SHP77 (cell line): ENCODE data around the gene SLIT1.
A peak's percentile ranks its signal among the peaks of the same experiment; 100 is the strongest.
"Not testable (repeated sequence)": the region's sequence is repeated elsewhere in the genome, so short reads cannot be mapped to it uniquely, and the experiment has no call there.

Experiments used
- DNase-seq, 2 experiments: peaks; one replicate each; lab custom pipeline; 2025; lab: John Stamatoyannopoulos, UW

The SLIT1 gene

DNA sequence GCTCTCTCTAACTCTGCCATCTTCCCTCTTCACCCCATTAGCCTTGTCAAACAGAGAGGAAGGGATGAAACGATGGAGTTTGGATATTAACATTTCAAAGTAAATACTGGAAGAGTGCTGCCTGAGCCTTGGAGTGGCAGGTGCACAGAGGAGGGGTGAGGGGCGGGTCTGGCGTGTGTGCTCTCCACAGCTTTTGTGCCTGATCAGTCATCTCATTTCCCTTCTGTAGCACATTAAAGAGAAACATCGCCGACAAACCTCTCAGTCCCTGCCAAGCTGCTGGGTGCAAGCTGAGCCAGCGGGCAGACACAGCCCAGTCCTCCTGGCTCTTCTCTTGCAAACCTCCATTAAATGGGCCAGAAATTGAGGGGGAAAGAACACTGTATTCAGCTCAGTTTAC, 76.2 kb downstream of the SLIT1 start:
- DNase-seq: peak; percentile 57 to 61

DNA sequence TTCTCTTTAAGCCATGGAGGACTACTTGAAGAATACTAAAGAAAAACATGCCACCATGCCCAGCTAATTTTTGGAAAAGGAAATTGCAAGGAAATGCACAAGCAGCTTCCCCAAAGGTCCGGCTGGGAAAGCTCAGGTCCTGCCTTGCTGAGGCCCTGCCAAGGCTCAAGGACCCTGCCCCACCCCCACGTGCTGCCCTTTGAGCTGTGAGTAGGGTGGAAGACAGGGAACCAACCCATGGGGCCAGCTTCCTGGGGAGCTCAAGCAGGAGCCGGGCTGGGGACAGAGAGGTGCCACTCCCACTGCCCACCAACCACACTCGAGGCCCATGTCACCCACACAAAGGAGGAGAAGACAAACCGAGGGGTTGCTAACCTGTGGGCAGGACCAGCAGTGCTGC, 78.2 kb downstream of the SLIT1 start:
- no peak for DNase-seq

DNA sequence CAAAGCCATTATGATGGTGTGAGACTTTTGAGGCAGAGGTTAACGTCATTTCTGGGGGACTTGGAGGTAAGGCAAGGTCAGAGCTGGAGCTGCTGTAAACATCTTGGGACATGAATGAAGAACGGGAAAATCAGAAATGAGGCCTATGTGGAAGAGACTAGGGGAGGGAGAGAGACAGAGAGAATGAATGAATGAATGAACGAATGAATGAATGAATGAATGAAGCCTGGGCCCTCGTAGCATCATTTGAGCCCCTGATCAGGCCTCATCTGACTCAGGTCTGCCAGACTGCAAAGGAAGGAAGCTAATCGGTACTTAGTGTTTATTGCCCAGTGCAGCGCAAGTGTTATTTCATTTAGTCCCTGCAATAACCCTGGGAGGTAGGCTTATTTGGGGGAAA, 79.6 kb downstream of the SLIT1 start:
- DNase-seq: no peak

DNA sequence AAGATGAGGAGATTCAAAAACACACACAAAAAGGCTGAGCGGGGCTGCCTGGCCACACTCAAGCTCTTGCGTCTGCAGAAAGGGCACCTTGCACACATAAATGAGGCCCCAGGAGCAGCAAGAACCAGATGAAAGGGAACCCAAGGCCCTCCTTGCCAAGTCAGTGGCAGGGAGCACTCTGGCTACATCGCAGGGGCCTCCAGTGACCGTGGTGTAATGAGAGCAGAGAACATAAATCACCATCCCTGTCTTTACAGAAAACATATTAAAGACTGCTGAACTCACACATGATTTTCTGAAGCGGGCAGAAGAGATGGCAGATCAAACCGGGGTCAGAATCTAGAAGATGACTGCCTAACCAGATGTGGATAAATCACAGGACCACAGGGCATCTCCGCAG, 80.5 kb downstream of the SLIT1 start:
- no peak for DNase-seq

DNA sequence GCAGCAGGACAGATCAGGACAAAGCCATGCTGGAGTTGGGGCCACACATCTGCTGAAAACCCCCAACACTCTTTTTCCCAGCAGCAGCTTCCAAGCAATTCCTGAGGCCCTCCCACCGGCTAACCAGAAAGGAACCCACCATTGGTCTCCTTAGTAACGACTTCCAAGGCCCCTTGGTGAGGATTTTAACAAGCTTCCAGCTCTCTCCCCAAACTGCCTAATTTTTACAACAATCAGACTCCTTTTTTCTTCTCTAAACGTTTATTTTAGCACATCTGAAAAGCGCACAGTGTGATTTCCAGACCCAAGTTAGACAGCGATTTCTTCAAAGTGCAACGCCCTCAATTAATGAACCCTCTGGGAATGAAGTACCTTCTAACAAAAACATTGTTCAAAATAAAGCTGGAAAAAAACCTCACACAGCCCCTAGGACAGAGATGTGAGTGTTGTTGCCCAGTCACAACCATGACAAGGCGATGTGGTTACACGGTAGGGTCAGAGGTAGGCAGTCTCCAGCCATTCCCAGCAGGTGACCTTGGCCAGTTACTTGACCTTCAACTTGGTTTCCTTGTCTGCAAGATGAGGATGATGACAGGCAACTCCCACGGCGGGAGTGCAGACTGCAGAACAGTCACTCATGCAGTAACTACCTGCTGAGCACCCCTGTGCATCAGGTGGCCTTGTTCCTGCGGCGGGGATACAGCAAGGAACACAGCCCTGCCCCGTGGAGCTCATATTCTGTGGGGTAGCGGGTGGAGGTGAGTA, 82.3 kb downstream of the SLIT1 start:
- DNase-seq: no peak

DNA sequence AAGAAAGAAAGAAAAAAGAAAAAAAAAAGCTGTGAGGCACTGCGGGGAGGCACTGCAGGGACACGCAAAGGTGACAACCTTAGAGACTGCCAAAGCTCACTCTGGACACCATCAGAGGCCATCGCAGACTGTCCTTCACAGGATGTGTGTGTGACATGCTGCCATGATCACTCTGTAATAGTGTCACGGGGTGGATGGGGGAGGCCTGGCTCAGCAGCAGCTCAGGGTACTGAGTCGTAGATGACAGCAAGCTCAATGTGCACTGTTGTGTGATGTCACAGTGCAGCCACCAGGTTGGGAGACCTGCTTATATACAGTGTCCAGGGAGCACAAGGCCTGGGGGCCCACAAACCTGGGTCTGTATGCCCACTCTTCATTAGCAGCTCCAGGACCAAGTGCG, 83.3 kb downstream of the SLIT1 start:
- no peak for DNase-seq

DNA sequence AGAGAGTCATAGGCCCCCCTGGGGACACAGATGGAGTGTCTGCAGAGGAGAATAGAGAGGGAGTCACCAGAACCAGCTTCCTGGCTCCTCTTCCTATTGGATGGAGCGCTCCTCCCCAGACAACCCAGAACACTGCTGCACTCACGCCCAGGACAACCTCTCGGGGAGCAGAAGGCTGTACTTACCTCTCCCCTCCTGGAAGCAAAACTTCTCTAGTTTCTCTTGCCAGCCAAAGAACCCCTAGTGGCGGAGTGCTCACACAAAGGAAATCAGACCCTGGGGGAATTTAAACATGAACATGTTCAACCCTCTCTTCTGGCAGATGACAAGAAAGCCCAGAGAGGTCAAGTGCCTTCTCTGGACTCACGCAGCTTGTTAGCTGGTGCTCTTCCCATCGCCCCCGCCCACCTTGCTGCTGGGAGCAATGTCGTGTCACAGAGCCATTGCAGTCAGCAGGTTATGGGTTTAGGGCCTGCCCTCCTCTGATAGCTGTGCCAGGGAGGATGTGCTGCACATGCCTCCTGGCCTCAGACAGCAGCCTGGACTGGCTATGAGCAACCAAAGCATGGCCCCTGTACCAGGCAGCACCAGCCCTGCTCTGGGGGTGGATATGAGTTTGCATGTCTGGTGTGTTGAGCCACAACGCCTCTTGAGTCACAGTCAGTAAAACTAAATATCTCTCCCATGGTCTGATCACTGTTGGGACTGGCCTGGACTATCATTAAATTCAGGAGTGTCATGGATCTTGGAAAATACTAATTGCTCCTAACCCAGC, 84.4 kb downstream of the SLIT1 start:
- no peak for DNase-seq

DNA sequence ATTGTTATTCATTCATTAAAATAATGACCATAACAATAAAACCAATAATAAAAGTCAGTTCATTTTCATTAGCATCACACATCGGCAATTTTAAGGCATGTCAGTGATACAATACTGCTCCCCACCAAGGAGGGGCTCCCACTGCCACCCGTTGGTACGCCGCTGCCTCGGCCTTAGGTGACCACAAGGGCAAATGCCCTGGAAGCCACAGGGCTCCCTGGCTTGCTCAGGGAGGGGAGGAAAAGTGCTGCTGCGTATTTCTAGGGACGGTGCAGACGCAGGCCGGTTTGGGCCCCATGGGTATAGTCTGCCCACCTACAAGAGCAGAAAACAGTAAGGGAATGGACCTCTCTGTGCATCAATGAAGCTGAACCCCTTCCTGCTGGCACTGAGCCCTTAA, 85.1 kb downstream of the SLIT1 start:
- DNase-seq: no peak

DNA sequence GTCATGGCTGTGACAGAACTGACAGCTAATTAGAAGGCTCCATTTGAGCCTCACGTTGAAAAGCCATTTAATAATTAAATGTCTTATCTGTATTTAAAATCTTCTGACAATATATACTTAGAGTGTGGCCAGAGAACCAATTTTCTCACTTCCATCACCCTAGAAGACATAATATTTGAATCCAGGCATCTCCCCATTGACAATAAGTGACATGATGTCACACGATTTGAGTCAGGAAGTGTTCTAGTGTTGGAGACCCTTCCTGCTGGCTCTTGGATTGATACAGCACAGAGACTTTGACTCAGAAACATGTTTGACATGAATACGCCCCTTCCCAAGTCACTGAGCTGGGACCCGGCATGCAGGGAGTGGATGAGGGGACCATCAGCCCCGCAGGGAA, 85.9 kb downstream of the SLIT1 start:
- no peak for DNase-seq

DNA sequence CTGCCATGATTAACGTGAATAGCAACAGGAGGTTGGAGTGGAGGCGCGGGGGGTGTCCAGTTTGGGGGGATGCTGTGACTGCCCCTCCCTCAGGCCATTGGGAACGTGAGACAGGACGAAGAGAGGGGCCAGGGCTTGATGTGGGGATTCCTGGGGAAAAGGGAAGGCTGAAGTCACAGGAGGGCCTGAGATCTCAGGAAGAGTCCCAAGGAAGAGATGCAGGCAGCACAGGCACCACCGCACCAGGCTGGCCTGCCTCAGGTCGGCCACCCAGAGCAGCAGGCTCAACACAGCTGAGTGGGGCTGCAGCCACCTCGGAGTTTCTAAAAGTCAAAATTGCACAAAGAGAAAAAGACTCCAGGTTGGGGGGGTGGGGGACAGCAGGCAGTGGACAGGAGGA, 86.7 kb downstream of the SLIT1 start:
- no peak for DNase-seq

DNA sequence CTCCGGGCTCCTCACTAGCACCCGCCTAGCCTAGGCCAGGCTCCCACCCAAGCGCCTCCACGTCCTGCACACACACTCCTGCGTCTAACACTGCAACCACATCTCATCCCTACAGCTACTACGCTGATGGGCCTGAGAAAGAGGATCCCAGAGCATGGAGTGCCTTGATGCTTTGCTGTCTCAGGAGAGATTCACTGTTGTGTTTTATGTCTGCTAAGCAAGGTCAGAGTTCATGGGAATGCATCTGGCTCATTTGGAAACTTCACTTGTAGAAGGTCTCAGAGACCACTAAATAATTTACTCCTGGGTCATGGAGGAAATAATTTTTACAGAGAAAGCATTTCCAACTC, 88.7 kb downstream of the SLIT1 start:
- DNase-seq: no peak

DNA sequence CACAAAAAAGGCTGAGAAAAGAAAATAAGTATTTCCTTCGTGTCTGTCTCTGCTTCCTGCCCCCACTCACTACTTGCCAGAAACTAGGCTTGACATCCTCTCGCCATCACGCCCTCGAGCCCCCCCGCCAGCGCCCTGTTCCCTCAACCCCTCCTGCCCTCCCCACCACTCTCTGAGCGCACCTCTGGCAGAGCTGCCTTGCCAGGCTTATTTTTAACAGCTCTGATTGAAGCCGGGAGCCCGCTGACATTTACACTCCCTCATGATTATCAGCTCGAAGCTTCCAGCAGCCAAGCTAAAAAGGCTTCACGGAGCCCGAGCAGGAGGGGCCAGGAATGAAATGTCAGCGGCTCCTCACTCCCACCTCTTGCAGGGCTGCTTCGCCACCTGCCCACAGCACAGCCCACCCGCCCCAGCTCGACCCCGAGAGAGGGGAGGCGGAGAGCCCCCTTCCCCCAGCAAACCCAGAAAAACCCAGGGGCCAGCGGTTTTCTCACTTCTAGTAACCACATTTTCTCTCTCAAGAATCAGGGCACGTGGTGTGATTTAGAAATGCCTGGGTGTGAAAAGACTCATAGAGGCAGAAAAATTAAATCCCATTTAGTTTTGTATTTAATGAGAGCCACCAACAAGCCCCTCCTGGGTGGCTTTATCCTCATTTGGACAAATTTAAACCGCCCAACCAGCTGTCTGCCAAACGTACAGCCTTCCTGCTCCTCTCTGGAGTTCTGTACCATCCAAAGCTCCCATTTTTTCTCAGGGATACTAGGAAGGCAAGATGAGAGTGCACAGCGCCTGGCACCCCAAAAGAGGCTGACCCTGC, 89.3 kb downstream of the SLIT1 start:
- peak in 1 of 2 experiments; percentile 9 for DNase-seq

DNA sequence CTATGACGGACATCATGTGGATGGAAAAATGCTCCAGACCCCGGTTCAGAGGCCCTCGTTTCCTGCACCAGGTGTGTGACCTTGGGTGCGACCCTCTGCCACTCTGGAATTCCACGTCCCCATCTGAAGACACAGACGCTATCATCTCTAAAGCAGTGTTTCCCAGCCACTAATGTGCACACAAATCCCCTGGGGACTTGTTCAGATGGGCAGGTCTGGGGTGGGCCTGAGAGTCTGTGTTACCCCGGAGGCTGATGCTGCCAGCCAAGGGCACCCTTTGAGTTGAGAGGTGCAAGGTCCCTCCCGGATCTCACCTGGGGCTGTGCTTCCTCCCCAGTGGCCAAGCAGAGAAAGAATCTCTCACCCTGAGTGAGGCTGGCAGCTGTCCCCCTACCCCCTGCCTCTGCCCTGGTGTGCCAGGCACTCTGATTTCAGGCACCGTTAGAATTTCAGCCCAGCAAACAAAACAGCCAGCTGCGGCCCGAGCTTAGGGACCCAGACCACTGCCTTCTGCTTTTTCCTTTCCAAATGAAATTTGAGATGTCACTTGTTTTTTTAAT, 90.0 kb downstream of the SLIT1 start:
- no peak for DNase-seq

DNA sequence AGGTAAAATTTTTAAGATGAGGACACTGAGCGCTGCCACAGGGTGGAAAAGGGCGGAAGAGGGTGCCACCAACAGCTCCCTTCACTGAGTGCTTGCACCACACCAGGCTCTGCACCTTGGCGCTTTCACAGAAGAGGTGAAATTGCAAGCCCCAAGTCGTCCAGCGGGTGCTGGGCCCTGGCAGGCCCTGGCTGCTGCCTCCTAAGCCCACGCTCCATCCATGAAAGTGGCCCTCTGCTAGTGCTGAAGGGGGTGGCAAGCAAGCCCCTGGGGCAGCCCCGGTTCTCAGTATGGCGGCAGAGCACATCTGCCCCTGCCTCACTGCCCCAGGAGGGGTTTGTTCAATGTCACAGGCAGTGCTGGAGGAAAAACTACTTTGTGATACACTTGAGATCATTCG, 95.1 kb downstream of the SLIT1 start:
- DNase-seq: no peak

DNA sequence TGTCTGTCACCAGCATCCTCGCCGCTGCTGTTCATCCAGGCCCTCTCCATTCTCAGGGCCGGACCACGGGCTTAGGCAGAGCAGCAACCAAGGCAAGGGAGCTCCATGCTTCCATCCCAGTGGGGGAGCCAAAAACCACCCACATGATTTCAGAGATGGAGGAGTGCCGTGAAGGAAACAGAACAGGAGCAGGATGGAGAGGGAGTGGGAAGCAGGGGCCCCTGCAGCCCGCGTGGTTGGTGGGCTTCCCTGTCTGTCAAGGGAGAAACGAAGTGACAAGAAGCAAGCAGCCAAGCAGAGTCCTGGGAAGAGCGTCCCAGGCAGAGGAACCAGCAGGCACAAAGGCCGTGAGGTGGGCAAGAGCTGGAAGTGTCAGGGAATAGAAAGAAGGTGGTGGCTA, 95.7 kb downstream of the SLIT1 start:
- DNase-seq: no peak

DNA sequence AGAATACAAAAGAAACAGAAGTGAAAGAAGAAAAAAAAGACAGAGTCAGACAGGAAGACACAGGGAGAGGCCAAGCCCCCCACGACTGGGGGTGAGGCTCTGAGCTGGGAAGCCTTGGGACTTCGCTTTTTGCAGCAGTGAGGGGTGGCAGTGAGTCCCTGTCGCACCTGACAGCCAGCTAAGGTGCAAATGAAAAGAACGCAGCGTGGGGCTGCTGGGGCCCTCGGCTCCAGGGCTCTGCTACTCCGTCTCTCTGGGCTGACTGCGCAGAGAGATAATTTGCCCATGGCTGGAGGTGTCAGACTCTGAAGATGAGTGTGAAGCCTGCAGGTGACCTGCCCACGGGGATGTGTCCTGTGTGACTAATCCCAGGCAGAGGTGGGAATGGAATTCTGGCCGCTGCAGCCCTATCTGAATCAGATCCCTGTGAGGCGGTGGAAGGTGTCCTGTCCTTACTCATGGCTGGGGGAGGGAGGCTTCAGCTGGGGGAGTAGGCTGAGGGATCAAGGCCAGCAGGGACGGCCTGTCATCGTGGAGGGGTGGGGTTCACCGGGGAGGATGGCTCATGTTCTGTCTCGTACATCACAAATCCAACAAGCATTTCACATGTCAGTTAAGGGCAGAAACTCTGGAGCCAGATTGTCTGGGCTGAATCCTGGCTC, 96.4 kb downstream of the SLIT1 start:
- no peak for DNase-seq

DNA sequence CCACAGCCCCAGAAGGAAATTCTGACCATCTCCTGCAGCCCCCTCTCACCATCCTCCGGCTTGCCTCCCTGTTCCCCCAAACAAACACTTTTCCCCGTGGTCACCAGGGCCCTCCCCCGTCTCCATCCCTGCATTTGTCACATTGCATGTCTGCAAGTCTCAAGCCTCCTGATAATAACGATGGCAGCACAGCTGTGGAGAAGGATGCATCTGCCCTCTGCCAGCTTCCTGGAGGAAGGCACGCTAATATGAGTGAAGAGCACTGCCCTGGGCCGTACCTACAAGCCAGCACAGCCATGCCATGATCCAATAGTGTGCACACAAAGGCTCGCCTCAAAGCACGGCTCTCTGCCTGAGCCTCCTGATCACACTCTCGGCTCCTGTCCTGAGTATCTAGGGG, 98.5 kb downstream of the SLIT1 start:
- no peak for DNase-seq

DNA sequence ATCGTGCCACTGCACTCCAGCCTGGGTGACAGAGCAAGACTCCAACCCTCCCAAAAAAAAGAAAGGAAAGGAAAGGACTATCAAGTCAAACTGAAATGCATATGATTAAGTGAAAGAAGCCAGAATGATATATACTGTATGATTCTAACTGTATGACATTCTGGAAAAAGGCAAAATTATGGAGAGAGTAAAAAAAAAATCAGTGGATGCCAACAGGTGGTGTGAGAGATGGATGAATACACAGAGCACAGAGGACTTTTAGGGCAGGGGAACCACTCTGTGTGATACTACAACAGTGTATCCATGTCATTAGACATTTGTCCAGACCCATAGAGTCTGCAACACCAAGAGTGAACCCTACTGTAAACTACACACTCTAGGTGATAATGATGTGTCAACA, 99.2 kb downstream of the SLIT1 start:
- DNase-seq: no peak

DNA sequence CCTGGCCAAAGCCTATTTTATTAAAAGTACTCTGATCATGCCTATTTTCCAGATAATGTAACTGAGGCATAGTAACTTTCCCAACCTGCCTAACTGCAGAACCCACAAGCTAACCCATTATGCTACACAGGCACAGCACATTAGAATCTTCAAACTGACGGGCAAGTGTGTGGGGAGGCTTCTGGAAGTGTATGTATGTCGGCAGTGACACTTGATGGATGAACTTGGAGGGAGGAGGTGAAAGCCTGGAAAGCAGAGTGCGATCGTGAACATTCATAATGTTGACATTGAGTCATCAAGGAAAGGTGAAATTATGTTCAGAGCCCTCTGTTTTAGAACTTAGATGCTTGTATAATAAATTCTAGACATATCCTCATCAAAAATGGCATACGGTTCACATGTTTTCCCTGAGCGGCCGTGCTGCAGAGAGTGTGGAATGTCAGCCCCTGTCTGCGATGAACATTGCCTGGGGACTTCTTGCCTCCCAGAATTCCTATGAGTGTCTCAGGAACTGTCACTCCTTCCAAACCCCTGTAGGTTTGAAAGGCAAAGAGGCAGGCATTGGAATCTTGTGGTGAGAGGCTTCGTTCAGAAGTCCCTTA, 102.4 kb downstream of the SLIT1 start:
- DNase-seq: no peak

DNA sequence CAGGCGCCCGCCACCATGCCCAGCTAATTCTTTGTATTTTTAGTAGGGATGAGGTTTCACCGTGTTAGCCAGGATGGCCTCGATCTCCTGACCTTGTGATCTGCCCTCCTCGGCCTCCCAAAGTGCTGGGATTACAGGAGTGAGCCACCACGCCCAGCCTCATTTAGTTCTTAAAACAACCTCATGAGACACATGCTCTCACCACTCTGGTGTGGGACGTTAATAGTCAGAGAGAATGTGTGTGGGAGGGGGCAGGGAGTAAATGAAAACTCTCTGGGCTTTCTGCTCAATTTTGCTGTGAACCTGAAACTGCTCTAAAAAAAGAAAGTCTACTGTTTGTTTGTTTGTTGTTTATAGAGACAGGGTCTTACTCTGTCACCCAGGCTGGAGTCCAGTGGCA, 103.2 kb downstream of the SLIT1 start:
- DNase-seq: not testable (repeated sequence)

DNA sequence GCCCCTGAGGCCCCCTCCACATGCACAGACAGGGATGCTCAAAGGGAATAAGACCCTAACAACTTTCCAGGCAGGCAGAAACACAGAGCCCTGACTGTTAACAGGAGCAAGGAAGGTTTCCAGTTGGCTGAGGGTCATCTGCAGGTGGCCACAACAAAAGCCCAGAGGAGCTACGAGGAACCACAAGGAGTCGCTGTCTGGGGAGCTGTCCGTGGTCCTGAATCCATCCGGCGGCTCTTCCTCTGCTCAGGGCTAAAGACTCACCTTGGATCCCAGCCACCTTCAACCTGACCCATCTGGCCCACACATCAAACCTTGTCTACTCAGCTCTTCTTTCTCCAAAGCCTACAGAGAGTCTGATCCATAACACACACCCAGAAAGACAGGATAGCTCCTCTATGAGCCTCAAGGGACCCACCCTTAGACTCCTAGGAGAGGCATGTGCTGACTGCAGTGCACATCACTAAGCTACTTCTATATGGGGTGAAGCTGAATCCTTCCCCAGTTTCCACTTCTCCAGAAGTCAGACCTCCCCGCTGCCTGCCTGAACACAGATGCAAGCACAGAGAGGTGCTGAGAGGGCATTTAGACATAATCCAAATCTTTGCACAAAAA, 104.0 kb downstream of the SLIT1 start:
- peak; percentile 9 to 15 for DNase-seq
